ENCODE data around the gene CUL3.

CUL3 gene

GRCh38 chr2:224466304-224466895, 118.8 kb downstream of the CUL3 start:
- DNase-seq, result no peak

GRCh38 chr2:224461391-224461790, 123.8 kb downstream of the CUL3 start:
- no peak for DNase-seq

DNA sequence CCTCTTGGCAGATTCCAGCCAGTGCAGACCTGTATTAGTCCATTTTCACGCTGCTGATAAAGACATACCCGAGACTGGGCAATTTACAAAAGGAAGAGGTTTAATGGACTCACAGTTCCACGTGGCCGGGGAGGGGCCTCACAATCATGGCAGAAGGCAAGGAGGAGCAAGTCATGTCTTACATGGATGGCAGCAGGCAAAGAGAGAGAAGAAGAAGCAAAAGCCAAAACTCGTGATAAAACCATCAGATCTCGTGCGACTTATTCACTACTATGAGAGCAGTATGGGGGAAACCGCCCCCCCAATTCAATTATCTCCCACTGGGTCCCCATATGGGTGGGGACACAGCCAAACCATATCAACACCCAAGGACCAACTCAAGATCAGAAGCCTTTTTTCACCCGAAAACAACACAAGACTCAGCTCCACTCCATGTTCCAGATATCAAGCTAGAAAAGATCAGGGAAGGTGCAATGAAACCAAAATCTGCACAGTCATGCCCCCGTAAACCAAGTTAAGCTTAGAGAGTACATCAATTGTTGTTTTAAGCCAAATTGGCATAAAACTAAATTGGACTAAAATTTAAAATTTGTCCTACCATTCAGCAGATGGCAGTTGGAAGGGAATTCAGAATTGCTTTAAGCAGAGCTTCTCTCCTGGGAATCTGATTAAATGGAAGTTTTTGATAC, 127.6 kb downstream of the CUL3 start:
- DNase-seq, result no peak

GRCh38 chr2:224453892-224454291, 131.3 kb downstream of the CUL3 start:
- DNase-seq, result no peak

DNA sequence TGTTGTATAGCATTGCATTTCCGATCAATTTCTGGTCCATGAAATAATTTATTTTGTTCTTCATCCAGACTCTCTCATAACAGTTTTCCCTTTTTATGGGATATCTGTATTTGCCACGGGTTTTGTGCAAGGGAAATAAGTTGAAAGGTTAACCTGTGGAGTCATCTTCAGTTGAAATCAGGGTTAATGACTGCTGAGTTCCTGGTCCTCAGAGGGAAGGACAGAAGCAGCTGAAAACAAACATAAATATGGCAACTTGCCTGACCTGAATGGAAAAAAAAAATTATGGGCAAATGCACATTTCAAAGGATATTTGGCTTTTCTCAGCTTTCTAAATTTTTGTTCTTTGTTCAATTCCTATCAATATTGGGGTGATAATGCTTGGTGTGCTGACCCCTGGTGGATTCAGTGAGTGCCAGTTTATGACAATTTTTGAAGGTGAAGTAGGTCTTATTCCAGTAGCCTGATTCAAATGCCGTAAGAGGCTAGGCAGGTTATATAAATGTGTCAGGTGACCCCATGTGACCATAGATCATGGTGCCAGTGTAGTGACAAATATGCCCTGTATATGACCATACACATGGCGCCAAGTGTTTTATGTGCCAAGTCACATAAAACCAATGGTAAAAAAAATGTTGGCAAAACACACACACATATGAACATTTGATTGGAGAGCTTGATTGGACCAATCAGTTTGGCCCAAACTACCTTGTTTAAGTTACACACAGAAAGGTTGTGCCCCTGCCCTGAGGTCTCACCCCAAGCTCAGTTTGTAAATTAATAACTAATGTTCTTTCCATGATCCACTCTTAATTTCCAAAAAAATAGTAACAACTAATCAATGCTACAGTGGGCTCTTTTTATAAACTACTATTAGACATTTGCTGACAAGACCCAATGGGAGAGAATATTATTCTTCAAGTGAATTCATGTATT, 135.7 kb downstream of the CUL3 start:
- no peak for DNase-seq

DNA sequence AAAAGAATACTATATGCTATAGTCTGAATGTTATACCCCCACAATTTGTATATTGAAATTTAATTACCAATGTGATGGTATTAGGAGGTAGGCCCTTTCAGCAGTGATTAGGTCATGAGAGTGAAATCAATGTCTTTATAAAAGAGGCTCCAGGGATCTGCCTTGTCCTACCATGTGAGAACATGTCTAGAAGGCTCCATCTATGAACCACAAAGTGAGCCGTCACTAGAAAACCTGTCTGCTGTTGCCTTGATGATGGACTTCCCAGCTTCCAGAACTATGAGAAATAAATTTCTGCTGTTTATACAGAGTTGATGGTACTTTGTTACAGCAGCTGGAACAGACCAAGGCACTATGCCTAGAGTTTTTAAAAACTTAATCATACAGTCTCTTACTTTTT, 136.9 kb downstream of the CUL3 start:
- DNase-seq, result no peak

DNA sequence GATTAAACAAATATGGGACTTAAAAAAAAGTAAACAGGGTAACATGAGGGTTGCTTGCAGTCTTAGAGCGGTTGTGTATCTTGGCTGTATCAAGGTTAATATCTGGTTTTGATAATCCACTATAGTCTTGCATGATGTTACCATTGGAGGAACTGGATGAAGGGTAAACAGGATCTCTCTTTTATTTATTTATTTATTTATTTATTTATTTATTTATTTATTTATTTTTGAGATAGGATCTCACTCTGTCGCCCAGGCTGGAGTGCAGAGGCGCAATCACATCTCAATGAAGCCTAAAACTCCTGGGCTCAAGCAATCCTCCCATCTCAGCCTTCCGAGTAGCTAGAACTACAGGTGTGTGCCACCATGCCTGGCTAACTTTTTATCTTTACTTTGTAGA, 140.4 kb downstream of the CUL3 start:
- no peak for DNase-seq

DNA sequence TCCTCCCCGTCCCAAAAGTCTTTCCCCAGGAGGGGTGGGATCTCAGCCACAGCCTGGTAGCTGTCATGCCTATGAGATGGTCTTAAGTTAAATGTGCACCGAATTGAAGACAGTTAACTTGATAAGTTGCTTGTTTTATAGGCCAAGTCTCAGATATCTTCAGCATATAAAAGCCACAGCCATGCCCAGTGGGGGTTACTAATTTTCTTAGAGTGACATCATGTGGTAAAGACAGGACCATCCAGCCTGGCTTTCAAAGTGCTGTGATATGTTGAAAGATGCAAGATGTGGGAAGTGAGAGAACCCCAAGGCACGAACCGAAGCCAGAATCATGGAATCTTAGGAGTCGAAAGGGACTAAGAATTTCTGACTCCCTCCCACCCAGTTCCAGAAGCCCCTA, 141.1 kb downstream of the CUL3 start:
- DNase-seq, result no peak

DNA sequence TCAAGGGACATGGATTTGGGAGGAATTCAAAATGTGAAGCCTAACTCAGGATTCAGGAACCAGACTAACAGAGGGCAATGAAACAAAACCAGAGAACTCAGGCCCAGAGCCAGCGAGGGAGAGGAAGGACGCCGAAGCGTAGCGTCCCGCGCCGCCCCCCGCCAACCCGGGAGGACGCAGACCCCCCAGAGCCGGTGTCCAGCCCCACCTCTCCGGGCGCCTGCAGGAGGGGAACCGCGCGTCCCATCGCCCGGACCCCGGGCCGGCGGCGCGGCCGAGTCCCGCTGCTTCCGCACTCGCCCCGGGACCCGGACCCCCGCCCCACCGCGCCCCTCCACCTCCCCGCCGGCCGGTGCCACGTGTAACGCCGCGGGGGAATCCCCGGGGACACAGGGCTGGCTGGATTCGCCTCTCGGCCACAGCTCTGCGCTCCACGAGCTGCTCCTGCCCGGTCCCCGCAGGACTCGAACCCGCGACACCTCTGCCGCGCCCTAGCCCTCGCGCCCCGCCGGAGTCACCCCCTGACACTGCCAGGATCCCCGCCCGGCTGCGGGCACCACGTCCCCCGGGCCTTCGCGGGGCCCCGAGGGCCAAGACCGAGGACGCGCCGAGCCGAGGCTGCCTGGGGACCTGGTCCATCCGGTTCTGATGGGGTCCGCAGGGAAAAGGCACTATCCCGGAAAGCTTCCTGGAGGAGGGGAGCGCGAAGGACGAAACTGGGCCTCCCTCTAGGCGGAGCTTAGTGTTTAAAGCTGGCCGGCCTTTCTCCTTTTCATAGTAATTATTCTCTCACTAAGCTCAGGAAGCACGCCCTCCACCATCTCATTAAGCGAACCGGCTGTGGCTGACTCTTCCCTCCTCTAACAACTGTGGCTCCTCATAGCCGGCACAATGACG, 142.8 kb downstream of the CUL3 start:
- no peak for DNase-seq

DNA sequence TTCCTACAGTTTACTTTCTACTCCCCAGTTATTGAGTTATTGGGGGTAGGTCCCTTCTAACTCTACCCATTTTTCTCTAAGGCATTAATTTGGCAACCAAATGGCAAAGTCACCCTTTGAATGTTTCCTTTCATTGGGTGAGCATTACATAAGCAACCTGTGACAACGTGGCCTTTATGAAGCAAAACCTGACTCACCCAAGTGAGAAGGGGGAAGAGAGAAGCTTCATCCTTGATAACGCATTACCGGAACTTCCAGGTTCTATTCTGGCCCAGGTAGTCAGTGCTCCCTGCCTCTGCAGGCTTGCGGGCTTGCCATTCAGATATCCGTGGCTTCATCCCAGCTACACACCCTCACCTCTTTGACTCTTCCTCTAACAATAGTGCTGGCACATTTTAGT, 144.2 kb downstream of the CUL3 start:
- DNase-seq, result no peak

- DNase-seq, result no peak
Observed at GRCh38 chr2:224438726-224439125, 146.4 kb downstream of the CUL3 start.

- DNase-seq, result no peak
Observed at GRCh38 chr2:224436634-224437033, 148.5 kb downstream of the CUL3 start.

DNA sequence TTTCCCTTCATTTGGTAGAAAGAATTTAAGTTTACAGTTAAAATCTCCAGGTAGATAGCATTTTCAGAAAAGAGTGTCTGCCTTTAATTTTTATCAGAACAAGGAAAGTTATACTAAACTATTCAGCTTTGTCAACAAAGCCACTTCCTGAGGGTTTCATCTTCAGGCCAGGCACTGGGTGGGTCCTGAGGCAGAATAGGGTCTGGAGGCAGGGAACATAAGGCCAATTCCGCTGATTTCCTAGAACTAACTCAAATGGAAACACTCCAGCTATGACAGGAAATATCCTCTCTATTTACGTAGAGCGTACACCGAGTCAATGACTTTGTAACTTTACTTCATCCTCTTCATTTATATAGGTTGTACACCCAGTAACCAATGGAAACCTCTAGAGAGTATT, 150.5 kb downstream of the CUL3 start:
- no peak for DNase-seq

GRCh38 chr2:224433442-224433841, 151.7 kb downstream of the CUL3 start:
- DNase-seq, result no peak

- no peak for DNase-seq
Observed at GRCh38 chr2:224432003-224432579, 153.1 kb downstream of the CUL3 start.

- no peak for DNase-seq
Observed at GRCh38 chr2:224429441-224429810, 155.7 kb downstream of the CUL3 start.

- DNase-seq, result no peak
Observed at GRCh38 chr2:224428787-224429440, 156.2 kb downstream of the CUL3 start.

GRCh38 chr2:224427471-224427870, 157.7 kb downstream of the CUL3 start:
- no peak for DNase-seq

- DNase-seq, result no peak
Observed at GRCh38 chr2:224426656-224427055, 158.5 kb downstream of the CUL3 start.

- no peak for DNase-seq
Observed at GRCh38 chr2:224421065-224421464, 164.1 kb downstream of the CUL3 start.
